Progenitor cell of endocrine pancreas (in vitro differentiated cells): Measurements from ENCODE around the gene STT3B. TPM values are rescaled to one million over a fixed set of nuclear protein-coding genes. Genes with fewer than 3 reads are reported as not detected.

ENCODE experiments used
- DNase-seq: peaks from one replicate; pipeline ENCODE4 v3.0.0; 2021; ENCODE audit warnings: low spot score; ENCODE audit not compliant: unreplicated experiment
- H3K27ac Mint-ChIP-seq: 2 replicates; pipeline ENCODE4 v1.8.0; 2021; ENCODE audit warnings: mild to moderate bottlenecking, moderate library complexity, mixed read lengths
- H3K27me3 Mint-ChIP-seq: 2 replicates; pipeline ENCODE4 v1.8.0; 2021; ENCODE audit warnings: mixed read lengths
- H3K36me3 Mint-ChIP-seq: 2 replicates; pipeline ENCODE4 v1.8.0; 2022; ENCODE audit warnings: mixed read lengths; ENCODE audit not compliant: insufficient read depth
- H3K4me1 Mint-ChIP-seq: 2 replicates; pipeline ENCODE4 v1.8.0; 2021; ENCODE audit warnings: low read depth, mixed read lengths
- H3K4me3 Mint-ChIP-seq: 2 replicates; pipeline ENCODE4 v1.8.0; 2021; ENCODE audit warnings: low read depth, mild to moderate bottlenecking, moderate library complexity, mixed read lengths
- H3K9me3 Mint-ChIP-seq: 2 replicates; pipeline ENCODE4 v1.8.0; 2021; ENCODE audit warnings: low read depth, mixed read lengths
- CTCF ChIP-seq: fragments of 200-600 bp; sonication (generic); IDR thresholded peaks from one replicate; pipeline ENCODE4 v1.5.0; 2021; ENCODE audit warnings: antibody characterized with exemption, mild to moderate bottlenecking; ENCODE audit not compliant: unreplicated experiment
- total RNA-seq: library from RNA; stranded (reverse); gene quantifications from 2 replicates; pipeline ENCODE4 v1.2.1, GENCODE V29; 2021

Gene STT3B
- total RNA-seq, 1 donor from 2014 or later: 154 TPM

- Mint-ChIP-seq H3K27ac (no peak overlapping the region), H3K36me3 (peaks cover 7% of the 10 kb centered on the region), H3K4me1 (peaks cover 9% of the 10 kb centered on the region), H3K4me3 (no peak overlapping the region), H3K9me3 (peaks cover under 1% of the 10 kb centered on the region), H3K27me3 (no peaks in the 10 kb centered on the region)
- no peak for TF ChIP-seq CTCF
- DNase-seq: no peak
These were observed 43.8 kb downstream of the STT3B start for GRCh38 chr3:31576521-31576920.

GRCh38 chr3:31577232-31577631 is 44.5 kb downstream of the STT3B start:
- H3K27ac Mint-ChIP-seq: no peak overlapping the region
- H3K4me3 Mint-ChIP-seq: no peak overlapping the region
- H3K27me3 Mint-ChIP-seq: no peaks in the 10 kb centered on the region
- peaks cover 9% of the 10 kb centered on the region for H3K4me1 Mint-ChIP-seq
- DNase-seq: no peak
- no peak for TF ChIP-seq CTCF
- H3K36me3 Mint-ChIP-seq: peaks cover 13% of the 10 kb centered on the region
- peaks cover 6% of the 10 kb centered on the region for H3K9me3 Mint-ChIP-seq

- peaks cover 4% of the 10 kb centered on the region for H3K4me1 Mint-ChIP-seq
- no peak for DNase-seq
- H3K4me3 Mint-ChIP-seq: no peak overlapping the region
- peaks cover 23% of the 10 kb centered on the region for H3K9me3 Mint-ChIP-seq
- H3K27ac Mint-ChIP-seq: no peak overlapping the region
- H3K36me3 Mint-ChIP-seq: peaks cover 32% of the 10 kb centered on the region
- TF ChIP-seq CTCF: no peak
- no peaks in the 10 kb centered on the region for H3K27me3 Mint-ChIP-seq
These were observed 47.1 kb downstream of the STT3B start for GRCh38 chr3:31579828-31580227.

GRCh38 chr3:31580645-31581044 is 47.9 kb downstream of the STT3B start:
- Mint-ChIP-seq H3K9me3 (peaks cover 26% of the 10 kb centered on the region), H3K27me3 (no peaks in the 10 kb centered on the region), H3K27ac (no peak overlapping the region), H3K36me3 (peaks cover 39% of the 10 kb centered on the region), H3K4me3 (no peak overlapping the region), H3K4me1 (peaks cover 3% of the 10 kb centered on the region)
- TF ChIP-seq CTCF: no peak
- no peak for DNase-seq

GRCh38 chr3:31581660-31582059 is 48.9 kb downstream of the STT3B start:
- H3K4me1 Mint-ChIP-seq: peaks cover 2% of the 10 kb centered on the region
- peaks cover 30% of the 10 kb centered on the region for H3K9me3 Mint-ChIP-seq
- no peak overlapping the region for H3K27ac Mint-ChIP-seq
- H3K36me3 Mint-ChIP-seq: peaks cover 47% of the 10 kb centered on the region
- TF ChIP-seq CTCF: no peak
- H3K4me3 Mint-ChIP-seq: no peak overlapping the region
- no peak for DNase-seq
- H3K27me3 Mint-ChIP-seq: no peaks in the 10 kb centered on the region
